Tongue (tissue), 2 donors: ENCODE results near the gene PGLYRP1. TPM values are rescaled to one million over a fixed set of nuclear protein-coding genes. Genes with fewer than 3 reads are reported as not detected.

Experiments
- DNase-seq: peaks from one replicate; pipeline ENCODE4 v3.0.0-alpha.2; 2015
- total RNA-seq: library from RNA; depleted of rRNA; stranded (reverse); fragments of >200 nt; gene quantifications from one replicate; pipeline ENCODE4 v1.2.3, GENCODE V29; 2014

The PGLYRP1 gene
- total RNA-seq, result 0.82 TPM

DNA sequence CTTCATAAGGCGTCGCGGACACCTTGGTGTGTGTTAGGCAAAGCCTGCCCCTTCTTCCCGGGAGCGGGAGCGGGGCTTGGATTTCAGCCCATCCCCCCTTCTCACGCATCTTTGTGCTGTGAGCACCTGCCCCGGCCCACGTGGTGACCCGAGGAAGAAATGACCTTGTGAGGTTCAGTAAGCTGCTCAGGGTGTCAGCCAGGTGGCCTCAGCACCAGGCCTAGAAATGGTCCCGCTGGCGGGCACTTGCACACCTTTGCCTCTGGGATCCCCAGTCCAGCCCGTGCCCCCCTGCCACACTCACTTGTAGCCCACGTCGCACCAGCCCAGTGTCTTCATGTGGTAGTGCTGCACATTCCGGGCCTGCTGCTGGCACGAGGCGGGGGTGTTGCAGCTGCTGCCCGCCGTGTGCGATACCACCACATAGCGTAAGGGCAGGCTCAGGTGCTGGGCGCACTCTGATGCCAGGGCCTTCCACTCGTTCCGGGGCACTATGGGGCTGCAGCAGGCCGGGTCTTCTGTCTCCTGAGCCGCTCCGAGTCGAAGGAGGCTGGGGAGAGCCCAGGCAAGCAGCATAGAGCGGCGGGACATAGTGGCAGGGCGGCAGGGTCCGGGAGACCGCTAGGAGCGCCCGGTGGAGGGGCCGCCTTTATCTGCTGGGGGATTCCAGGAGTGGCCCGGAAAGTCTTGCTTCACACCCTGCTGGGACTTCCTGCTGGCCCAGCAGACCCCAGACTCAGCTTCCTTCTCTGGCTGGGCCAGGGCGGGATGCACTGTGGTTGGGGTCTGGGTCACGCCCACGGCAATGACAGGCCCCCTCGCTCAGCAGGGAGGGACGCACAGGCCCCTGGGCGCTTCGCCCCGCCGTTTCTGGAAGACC is at the start of gene PGLYRP1:
Gene PGLYRP1, minus strand, starts transcription at position 623 of the 880 bp plus-strand sequence. Its CDS starts 32 bp downstream, at position 591.
- DNase-seq, result no peak

- peak; percentile 40 for DNase-seq
Measured at GRCh38 chr19:46069806-46070341, 47.0 kb upstream of the PGLYRP1 start.

DNA sequence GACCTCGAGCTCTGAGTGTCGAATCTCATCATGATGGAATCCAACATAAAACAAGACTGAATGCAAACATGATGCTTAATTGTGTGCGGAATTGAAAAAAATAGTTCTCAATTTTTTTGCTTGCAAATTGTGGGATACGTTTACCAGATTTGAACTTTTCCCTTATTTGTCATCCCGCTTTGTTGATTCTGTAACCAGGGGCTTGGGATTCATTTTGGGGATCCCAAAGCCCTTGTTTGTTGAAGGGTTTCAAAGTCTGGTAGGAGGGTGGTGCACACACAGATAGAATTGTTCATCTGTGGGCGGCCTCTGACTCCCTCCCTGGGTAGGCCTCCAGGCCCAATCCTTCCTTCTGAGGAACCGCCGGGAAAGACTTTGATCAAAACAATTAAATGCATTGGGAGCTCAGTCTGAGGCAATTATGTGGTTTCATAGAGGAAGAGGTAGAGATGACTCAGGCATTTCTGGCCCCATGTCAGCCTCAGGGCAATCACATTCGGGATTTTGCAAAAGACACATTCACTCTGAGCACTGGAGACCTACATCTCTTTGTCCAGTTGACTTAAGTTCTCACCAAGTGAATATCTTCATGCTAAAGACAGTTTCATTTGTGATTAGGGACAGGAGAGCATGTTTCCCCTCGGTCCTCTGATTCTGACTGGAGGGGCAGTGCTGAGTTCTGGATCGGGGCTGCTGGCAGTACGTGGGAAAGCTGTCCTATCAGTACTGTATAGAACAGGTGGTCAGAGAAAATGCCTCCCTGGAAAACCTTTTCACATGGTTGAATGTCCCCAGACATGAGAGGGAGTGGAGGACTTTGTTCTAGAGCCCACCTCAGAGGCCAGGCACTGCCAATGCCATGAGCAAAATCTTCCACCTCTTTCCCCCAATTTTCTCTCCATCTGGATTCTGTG is 45.7 kb upstream of the PGLYRP1 start:
- no peak for DNase-seq

DNA sequence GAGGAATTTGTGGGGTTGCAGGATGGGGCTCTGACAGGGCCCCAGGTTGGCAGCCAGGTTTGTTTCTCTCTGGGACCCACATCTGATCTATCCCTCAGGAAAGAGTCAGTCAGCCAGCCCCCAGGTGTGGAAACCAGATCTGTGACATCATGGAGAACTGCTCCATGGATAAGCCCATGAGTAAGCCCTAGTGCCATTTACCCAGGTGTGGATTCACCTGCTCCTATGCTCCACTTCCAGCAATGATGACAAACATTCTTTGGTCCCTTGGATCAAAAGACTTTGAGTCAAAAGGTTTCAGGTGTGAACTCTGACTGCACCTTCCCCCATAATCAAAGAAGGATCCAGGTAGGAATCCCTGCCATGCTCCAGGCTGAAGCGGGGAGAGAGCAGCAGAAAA is 44.8 kb upstream of the PGLYRP1 start:
- DNase-seq, result no peak

DNA sequence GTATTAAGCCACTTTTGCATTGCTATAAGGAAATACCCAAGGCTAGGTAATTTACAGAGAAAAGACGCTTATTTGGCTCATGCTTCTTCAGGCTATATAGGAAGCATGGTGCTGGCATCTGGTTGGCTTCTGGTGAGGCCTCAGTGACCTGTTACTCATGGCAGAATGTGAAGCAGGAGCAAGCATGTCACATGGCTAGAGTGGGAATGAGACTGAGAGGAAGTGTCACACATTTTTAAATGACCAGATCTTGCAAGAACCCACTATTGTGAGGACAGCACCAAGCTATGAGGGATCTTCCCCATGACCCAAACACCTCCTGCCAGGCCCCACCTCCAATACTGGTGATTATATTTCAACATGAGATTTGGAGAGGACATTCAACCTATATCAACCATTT is 43.6 kb upstream of the PGLYRP1 start:
- DNase-seq, result no peak

- DNase-seq, result no peak
Measured at GRCh38 chr19:46065486-46066071, 42.7 kb upstream of the PGLYRP1 start.

GRCh38 chr19:46063201-46063600 is 40.3 kb upstream of the PGLYRP1 start:
- DNase-seq, result no peak

- DNase-seq, result no peak
Measured at GRCh38 chr19:46060012-46060411, 37.2 kb upstream of the PGLYRP1 start.

DNA sequence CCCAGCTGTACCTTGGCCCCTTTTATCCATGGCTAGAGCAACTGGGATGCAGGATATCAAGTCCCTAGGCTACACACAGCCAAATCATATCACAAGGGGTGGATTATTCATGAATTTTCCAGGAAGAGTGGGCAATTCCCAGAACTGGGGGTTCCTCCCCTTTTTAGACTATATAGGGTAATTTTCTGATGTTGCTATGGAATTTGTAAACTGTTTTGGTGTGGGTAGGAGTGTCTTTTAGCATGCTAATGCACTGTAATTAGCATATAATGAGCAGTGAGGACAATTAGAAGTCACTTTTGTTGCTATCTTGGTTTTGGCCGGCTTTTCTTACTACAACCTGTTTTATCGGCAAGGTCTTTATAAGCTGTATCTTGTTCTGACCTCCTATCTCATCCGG is 35.9 kb upstream of the PGLYRP1 start:
- DNase-seq, result no peak

DNA sequence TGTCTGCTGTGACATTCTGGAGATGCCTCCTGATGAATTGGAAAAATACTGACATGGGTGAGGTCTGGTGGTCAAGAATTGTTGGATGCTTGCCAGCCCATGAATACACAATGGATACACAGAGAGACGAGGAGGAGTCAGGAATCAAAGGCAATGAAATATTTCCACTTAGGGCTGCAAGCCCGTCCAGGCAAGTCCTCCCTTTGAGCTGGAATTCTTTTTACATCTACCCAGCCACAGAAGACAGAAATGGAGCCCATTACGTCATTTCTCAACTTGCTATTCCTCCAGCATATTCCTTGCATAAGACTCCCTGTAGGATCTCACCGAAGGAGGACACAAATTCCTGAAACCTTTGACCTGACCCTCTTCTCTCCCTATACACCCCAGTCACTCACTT is 33.7 kb upstream of the PGLYRP1 start:
- peak; percentile 24 for DNase-seq

DNA sequence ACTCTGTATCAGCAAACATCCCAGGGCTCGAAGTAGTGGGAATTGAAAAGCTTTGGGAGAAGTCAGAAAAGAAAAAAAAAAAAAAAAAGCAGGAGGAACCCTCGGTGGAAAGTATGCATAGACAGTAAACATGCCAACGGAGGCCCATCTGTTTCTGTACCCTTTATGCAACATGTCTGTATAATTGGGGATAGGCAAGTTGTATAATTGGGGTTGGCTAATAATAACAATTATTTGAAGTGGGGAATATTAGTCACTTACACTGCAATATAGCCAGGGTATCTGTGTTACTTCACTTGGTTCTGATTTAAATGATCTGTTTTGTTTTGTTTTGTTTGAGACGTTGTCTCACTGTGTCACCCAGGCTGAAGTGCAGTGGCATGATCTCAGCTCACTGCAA is 30.0 kb upstream of the PGLYRP1 start:
- DNase-seq, result no peak

- DNase-seq, result no peak
Measured at GRCh38 chr19:46049597-46049996, 26.7 kb upstream of the PGLYRP1 start.

GRCh38 chr19:46043519-46043918 is 20.7 kb upstream of the PGLYRP1 start:
- DNase-seq, result no peak

DNA sequence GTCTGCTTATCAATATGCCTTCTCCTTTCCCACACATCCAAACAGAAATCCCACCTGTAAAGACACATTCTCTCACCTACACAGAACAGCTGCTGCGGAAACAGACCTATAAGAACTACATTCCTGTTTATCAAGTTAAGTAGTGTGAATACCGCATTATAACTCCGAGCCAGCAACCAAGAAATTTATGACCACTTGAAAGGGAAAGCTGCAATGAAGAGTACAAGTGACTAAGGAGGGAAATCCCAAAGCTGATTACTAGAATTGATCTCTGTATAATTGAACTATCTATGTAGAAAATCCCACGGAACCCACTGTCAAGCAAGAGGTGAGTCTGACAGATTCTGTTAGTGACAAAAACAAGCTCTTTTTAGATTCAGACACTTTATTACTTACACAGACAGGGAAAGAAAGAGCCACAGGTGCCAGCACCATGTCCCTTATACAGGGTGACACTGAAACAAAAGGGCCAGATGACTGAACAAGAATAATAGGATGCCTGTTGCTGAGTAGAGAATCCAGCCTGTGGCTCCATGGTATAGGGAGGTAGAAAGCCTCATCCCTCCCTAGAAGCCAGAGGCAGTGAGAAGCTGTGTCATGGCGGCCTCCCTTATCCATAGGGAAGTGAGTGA is 19.5 kb upstream of the PGLYRP1 start:
- no peak for DNase-seq

DNA sequence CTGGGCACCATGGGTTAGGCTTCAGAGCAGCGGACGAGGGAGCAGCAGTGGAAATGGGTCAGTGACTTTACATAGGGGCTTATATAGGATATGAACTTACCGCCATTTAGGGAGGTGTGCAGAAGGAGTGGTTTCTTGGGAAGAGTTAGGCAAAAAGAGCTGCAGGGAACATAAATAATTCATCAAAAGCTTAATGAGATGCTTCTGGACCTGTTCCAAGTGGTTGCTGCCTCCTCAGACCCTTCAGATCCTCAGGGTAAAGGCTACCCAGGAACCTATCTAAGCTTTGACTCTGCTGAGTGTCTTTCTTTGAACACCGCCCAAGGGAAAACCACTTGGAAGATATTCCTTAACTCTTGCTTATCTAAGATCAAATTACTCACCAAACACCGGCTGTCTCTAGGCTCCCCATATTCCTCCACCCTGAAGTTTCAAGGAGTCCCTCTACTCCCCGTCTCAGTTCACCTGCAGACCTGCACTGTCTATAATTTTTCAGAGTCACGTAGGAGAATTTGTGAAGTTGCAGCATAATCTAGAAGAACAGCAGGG is 18.2 kb upstream of the PGLYRP1 start, which contains the start of gene IGFL4:
Gene IGFL4, minus strand, starts transcription at position 51 of the 549 bp plus-strand sequence. Its CDS starts 40 bp downstream, at position 11.
- peak; percentile 44 for DNase-seq

- DNase-seq, result no peak
Measured at GRCh38 chr19:46040125-46040524, 17.3 kb upstream of the PGLYRP1 start.

DNA sequence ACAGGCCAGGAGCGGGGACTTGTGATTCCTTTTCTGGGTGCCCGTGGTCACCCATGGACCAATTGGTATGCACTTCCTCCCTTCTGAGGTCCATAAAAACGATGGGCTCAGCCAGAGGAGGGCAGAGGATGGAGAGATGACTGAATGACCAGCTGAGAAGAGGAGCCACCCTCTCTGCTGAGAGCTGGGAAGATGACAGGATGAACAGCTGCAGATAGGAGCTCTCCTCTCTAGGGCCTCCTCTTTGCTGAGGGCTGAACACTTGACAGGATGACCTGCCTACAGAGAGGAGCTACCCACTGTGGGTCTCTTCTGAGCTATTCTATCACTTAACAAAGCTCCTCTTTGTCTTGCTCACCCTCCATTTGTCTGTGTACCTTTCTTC is 13.9 kb upstream of the PGLYRP1 start:
- DNase-seq, result peak; percentile 79

DNA sequence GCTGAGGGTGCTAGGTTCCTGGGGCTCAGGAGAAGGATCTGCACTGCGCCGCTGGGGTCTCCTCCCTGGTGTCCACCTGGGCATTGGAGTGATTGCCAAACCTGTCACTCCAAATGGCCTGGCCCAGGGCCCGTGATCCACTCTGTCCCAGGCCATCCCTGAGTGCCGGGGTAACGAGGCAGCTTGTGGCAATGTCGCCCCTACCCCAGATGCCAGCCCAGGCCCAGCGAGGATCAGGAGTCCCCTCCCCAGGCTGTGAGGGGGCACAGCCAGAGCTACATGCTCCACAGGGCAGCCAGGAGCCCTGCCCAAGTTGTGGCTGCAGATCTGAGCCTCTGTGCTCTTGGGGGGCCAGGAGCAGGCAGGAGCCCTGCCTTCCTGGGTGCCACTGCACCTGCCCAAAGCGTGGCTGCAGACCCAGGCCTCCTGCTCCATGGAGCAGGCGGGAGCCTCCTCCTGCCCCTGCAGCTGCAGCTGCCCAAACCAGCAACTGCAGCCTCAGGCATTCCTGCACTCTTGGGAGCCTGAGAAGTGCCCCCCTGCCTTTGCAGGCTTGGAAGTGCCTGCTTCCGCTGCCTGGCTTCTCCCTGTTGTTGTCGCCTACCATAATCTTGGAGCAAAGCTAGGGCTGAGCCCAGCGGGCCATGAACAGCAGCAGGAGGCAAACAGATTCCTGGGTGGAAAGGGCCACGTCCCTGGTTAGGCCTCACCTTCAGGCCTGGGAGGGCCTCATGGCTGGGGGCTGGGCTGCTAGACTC is 13.3 kb upstream of the PGLYRP1 start:
- peak; percentile 51 for DNase-seq

- DNase-seq, result no peak
Measured at GRCh38 chr19:46035546-46035945, 12.7 kb upstream of the PGLYRP1 start.

DNA sequence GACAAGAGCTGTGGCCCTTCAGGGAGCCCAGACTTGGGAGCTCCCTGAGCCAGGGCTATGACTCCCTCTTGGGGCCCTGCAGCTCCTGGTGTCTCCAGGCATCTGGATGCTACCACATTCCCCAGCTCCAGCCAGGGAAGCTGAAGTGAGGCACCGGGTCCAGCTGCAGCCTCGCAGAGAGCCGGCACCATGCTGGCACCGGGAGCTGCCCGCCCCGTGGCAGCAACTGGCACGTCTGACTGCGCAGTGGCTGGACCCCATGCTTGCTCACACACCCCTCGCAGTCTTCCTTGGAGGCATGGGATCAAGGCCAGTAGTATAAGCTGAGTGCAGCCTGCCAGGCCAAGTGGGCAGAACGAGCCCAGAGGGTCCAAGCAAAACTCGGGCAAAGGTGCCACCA is 10.5 kb upstream of the PGLYRP1 start:
- DNase-seq, result no peak

DNA sequence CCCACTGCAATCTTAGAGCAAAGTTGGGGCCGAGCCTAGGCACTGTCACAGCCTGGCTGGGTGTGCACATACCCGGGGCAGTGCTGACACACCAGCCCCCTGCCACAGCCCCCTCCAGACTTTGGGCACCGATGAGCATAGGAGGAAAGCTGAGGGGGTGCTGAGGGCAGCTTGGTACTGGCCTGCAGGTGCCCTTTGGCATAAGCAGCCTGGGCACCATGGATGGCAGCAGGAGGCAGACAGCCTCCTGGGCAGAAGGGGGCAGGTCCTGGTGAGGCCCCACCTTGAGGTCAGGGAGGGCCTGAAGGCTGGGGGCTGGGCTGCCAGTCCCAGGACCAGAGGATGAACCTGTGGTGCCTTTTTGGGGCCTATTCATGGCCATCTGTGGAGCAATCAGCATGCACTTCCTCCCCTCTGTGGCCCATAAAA is 9.8 kb upstream of the PGLYRP1 start:
- DNase-seq, result no peak
